ENCODE measurements around the gene BCL2L12. TPM values are rescaled to one million over a fixed set of nuclear protein-coding genes. Genes with fewer than 3 reads are reported as not detected.

BCL2L12 gene
- total RNA-seq, 1 donor from 2014 or later: 66.2 TPM

DNA sequence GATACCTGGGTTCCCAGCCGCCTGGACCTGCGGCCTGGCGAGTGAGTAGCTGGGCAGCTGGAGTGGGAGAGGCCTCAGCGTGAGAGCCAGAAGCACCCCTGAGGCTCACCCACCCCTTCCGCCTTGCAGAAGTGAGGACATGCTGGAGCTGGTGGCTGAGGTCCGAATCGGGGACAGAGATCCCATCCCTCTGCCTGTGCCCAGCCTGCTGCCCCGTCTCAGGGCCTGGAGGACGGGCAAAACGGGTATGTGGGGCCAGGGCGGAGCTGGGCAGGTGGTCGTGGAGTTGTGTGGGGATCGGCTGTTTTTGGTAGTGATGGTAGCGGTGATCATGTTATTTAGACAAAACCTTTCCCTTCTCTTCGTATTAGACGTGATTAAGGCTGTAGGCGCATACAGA, 19.1 kb upstream of the BCL2L12 start:
- peaks cover 22% of the 10 kb centered on the region for H3K4me1 Mint-ChIP-seq (ENCODE audit: low read depth)
- no peak overlapping the region for H3K4me3 Mint-ChIP-seq (ENCODE audit: low read depth)
- no peaks in the 10 kb centered on the region for H3K27me3 Mint-ChIP-seq (ENCODE audit: low read depth)
- H3K9me3 Mint-ChIP-seq: no peaks in the 10 kb centered on the region
- no peak overlapping the region for H3K27ac Mint-ChIP-seq
- intact Hi-C loops (cut with micrococcal nuclease): no loop called here
- DNase-seq (ENCODE audit: low spot score): no peak
- H3K36me3 Mint-ChIP-seq (ENCODE audit: low read depth): peaks cover 47% of the 10 kb centered on the region

DNA sequence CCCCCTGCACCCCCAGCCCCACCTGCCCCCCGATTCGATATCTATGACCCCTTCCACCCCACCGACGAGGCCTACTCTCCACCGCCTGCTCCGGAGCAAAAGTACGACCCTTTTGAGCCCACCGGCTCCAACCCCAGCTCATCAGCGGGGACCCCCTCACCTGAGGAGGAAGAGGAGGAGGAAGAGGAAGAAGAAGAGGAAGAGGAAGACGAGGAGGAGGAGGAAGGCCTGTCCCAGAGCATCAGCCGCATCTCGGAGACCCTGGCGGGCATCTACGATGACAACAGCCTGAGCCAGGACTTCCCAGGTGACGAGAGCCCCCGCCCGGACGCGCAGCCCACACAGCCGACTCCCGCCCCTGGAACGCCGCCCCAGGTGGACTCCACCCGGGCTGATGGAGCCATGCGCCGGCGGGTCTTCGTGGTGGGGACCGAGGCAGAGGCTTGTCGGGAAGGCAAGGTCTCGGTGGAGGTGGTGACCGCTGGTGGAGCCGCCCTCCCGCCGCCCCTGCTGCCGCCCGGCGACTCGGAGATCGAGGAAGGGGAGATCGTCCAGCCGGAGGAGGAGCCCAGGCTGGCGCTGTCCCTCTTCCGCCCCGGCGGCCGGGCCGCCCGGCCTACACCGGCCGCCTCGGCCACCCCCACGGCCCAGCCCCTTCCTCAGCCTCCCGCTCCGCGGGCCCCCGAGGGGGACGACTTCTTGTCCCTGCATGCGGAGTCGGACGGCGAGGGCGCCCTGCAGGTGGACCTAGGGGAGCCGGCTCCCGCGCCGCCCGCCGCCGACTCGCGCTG, 14.5 kb upstream of the BCL2L12 start:
- Mint-ChIP-seq H3K36me3 (ENCODE audit: low read depth) (peaks cover 47% of the 10 kb centered on the region), H3K27ac (no peak overlapping the region), H3K4me1 (ENCODE audit: low read depth) (no peaks in the 10 kb centered on the region), H3K4me3 (ENCODE audit: low read depth) (no peak overlapping the region), H3K27me3 (ENCODE audit: low read depth) (no peaks in the 10 kb centered on the region), H3K9me3 (no peaks in the 10 kb centered on the region)
- intact Hi-C loops (cut with micrococcal nuclease): no loop called here
- no peak for DNase-seq (ENCODE audit: low spot score)

DNA sequence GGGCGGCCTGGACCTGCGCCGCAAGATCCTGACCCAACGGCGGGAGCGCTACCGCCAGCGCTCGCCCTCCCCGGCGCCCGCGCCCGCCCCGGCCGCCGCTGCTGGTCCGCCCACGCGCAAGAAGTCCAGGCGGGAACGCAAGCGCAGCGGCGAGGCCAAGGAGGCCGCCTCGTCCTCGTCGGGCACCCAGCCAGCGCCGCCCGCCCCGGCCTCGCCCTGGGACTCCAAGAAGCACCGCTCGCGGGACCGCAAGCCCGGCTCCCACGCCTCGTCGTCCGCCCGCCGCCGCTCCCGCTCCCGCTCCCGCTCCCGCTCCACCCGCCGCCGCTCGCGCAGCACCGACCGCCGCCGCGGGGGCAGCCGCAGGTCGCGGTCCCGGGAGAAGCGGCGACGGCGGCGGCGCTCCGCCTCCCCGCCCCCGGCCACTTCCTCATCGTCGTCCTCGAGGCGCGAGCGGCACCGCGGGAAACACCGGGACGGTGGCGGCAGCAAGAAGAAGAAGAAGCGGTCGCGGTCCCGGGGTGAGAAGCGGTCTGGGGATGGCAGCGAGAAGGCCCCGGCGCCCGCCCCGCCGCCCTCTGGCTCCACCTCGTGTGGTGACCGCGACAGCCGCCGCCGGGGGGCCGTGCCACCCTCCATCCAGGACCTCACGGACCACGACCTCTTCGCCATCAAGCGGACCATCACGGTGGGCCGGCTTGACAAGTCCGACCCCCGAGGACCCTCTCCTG, 13.7 kb upstream of the BCL2L12 start:
- intact Hi-C loops (cut with micrococcal nuclease): no loop called here
- Mint-ChIP-seq H3K4me1 (ENCODE audit: low read depth) (no peaks in the 10 kb centered on the region), H3K27me3 (ENCODE audit: low read depth) (no peaks in the 10 kb centered on the region), H3K9me3 (no peaks in the 10 kb centered on the region), H3K36me3 (ENCODE audit: low read depth) (peaks cover 47% of the 10 kb centered on the region), H3K27ac (no peak overlapping the region), H3K4me3 (ENCODE audit: low read depth) (no peak overlapping the region)
- DNase-seq (ENCODE audit: low spot score): no peak

DNA sequence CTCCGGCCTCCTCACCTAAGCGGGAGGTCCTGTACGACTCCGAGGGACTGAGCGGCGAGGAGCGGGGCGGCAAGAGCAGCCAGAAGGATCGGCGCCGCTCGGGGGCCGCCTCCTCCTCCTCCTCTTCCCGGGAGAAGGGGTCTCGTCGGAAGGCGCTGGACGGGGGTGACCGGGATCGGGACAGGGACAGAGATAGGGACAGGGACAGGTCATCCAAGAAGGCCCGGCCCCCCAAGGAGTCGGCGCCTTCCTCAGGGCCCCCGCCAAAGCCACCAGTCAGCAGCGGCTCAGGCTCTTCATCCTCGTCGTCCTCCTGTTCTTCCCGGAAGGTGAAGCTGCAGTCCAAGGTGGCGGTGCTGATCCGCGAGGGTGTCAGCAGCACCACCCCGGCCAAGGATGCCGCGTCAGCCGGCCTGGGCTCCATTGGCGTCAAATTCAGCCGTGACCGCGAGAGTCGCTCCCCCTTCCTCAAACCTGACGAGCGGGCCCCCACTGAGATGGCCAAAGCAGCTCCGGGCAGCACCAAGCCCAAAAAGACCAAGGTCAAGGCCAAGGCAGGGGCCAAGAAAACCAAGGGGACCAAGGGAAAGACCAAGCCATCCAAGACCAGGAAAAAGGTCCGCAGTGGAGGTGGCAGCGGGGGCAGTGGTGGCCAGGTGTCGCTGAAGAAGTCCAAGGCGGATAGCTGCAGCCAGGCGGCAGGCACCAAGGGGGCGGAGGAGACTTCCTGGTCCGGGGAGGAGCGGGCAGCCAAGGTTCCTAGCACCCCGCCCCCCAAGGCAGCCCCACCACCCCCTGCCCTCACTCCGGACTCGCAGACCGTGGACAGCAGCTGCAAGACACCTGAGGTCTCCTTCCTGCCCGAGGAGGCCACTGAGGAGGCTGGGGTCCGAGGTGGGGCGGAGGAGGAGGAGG, 12.9 kb upstream of the BCL2L12 start:
- peaks cover 46% of the 10 kb centered on the region for H3K36me3 Mint-ChIP-seq (ENCODE audit: low read depth)
- H3K27ac Mint-ChIP-seq: no peak overlapping the region
- no peaks in the 10 kb centered on the region for H3K27me3 Mint-ChIP-seq (ENCODE audit: low read depth)
- intact Hi-C loops (cut with micrococcal nuclease): no loop called here
- H3K4me1 Mint-ChIP-seq (ENCODE audit: low read depth): no peaks in the 10 kb centered on the region
- no peaks in the 10 kb centered on the region for H3K9me3 Mint-ChIP-seq
- DNase-seq (ENCODE audit: low spot score): no peak
- no peak overlapping the region for H3K4me3 Mint-ChIP-seq (ENCODE audit: low read depth)

DNA sequence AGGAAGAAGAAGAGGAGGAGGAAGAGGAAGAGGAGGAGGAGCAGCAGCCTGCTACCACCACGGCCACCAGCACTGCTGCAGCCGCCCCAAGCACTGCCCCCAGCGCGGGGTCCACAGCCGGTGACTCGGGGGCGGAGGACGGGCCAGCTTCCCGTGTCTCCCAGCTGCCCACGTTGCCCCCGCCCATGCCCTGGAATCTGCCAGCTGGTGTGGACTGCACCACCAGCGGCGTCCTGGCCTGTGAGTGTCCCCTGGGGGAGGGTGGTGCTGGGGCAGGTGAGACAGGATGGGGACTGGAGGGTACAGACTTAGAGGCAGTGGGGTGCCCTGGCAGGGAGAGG, 12.3 kb upstream of the BCL2L12 start:
- Mint-ChIP-seq H3K27me3 (ENCODE audit: low read depth) (no peaks in the 10 kb centered on the region), H3K4me1 (ENCODE audit: low read depth) (no peaks in the 10 kb centered on the region), H3K36me3 (ENCODE audit: low read depth) (peaks cover 47% of the 10 kb centered on the region), H3K27ac (no peak overlapping the region), H3K9me3 (no peaks in the 10 kb centered on the region), H3K4me3 (ENCODE audit: low read depth) (no peak overlapping the region)
- intact Hi-C loops (cut with micrococcal nuclease): no loop called here
- no peak for DNase-seq (ENCODE audit: low spot score)

DNA sequence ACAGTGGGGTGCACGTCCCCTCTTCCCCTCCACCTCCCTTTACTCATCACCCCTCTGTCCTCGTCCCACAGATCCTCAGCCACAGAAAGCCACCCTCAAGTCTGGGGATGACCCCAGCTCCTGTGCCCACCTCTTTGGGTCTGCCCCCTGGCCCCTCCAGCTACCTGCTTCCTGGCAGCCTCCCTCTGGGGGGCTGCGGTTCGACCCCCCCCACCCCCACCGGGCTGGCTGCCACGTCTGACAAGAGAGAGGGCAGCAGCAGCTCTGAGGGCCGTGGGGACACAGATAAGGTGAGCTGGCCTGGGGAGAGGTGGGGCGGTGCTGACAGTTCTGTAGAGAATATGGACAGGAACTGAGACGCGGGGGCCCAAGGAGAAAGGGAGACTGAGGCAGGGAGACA, 11.2 kb upstream of the BCL2L12 start:
- Mint-ChIP-seq H3K4me3 (ENCODE audit: low read depth) (no peak overlapping the region), H3K27me3 (ENCODE audit: low read depth) (no peaks in the 10 kb centered on the region)
- no peak for DNase-seq (ENCODE audit: low spot score)

DNA sequence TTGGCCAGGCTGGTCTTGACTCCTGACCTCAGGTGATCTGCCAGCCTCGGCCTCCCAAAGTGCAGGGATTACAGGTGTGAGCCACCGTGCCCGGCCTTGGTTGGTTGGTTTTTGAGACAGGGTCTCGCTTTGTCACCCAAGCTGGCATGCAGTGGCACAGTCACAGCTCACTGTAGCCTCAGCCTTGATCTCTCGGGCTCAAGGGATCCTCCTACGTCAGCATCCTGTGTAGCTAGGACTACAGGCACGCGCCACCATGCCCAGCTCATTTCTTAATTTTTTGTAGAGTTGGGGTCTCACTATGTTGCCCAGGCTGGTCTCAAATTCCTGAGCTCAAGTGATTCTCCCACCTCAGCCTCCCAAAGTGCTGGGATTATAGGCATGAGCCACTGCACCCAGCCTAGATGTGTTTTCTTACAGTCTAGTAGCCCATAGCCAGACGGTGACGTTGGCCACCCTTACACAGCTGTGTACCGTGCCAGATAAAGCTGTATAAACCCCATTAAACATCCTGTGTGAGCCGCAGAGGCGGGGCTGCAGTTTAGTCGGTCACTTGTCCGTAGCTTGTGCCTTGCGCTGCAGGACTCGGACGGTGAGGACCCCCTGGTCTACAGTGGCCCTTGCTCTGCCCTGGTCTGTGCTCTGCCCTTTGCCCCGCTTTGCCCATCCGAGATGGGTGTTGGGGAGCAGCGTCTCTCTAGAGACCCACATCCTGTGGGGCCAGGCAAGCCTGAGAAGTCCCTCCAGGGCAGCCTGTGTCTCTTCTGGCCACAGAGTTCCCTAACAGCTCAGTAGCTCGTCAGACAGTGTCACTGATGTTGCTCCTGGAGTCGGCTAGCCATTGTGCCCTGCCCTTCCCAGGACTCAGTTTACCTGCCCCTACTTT, 9.9 kb upstream of the BCL2L12 start:
- Mint-ChIP-seq H3K27ac (no peak overlapping the region), H3K27me3 (ENCODE audit: low read depth) (no peaks in the 10 kb centered on the region), H3K9me3 (no peaks in the 10 kb centered on the region), H3K4me1 (ENCODE audit: low read depth) (no peaks in the 10 kb centered on the region), H3K36me3 (ENCODE audit: low read depth) (peaks cover 56% of the 10 kb centered on the region), H3K4me3 (ENCODE audit: low read depth) (no peak overlapping the region)
- DNase-seq (ENCODE audit: low spot score): no peak
- intact Hi-C loops (cut with micrococcal nuclease): no loop called here

More for the DNA sequence above, 11.2 kb upstream of the BCL2L12 start:
- H3K9me3 Mint-ChIP-seq: no peaks in the 10 kb centered on the region
- H3K27ac Mint-ChIP-seq: no peak overlapping the region
- H3K4me1 Mint-ChIP-seq (ENCODE audit: low read depth): no peaks in the 10 kb centered on the region
- H3K36me3 Mint-ChIP-seq (ENCODE audit: low read depth): peaks cover 51% of the 10 kb centered on the region
- intact Hi-C loops (cut with micrococcal nuclease): no loop called here

DNA sequence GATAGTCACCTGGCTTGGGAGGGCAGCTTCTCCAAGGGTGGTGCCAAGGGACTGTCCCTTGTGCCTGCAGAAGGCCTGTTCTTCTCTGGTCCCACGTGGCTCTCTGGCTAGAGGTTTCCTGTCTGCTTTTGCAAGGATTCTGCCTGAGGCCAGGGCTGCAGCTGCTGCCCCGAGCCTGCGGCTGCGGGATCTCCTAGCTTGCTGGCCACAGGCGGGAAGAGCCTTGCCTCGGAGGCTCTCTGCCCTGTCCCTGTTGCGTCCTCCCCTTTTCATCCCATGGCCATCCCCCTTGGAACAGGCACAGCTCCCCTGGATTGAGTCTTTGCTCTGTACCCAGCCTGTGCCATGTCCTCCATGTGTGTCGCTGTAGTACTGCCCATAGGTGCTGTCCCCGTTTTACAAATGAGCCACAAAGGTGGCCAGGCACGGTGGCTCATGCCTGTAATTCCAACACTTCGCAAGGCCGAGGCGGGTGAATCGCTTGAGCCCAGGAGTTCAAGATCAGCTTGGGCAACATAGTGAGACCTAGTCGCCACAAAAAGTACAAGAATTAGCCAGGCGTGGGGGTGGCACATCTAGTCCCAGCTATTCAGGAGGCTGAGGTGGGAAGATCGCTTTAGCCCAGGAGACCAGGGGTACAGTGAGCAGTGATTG, 9.2 kb upstream of the BCL2L12 start:
- H3K27me3 Mint-ChIP-seq (ENCODE audit: low read depth): no peaks in the 10 kb centered on the region
- H3K27ac Mint-ChIP-seq: no peak overlapping the region
- H3K9me3 Mint-ChIP-seq: no peaks in the 10 kb centered on the region
- peaks cover 53% of the 10 kb centered on the region for H3K36me3 Mint-ChIP-seq (ENCODE audit: low read depth)
- DNase-seq (ENCODE audit: low spot score): no peak
- H3K4me1 Mint-ChIP-seq (ENCODE audit: low read depth): no peaks in the 10 kb centered on the region
- intact Hi-C loops (cut with micrococcal nuclease): no loop called here
- no peak overlapping the region for H3K4me3 Mint-ChIP-seq (ENCODE audit: low read depth)

DNA sequence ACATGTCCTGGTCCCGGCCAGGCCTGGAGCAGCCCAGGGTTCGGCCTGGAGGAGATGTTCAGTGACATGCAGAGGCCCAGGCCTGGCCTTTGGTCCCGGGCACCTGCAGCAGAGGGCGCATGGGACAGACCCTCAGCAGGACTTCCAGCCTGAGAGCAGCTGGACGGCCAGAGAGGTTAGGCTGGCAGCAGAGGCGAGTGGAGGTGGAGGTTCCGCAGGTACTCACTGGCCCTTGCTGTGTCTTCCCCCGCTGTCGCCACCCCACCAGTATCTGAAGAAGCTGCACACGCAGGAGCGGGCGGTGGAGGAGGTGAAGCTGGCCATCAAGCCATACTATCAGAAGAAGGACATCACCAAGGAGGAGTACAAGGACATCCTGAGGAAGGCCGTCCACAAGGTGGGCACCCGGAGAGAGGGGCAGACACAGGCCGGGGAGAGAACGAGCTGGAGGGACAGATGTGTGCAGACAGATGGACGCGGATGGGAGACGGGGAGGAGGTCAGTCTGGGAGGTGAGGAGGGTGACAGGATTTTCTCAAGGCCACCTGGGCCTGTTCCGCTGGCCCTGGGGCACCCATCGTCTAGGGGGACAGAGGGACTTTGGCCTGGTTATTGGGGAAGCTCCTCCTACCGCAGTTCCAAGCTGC, 8.1 kb upstream of the BCL2L12 start:
- Mint-ChIP-seq H3K36me3 (ENCODE audit: low read depth) (peaks cover 63% of the 10 kb centered on the region), H3K9me3 (no peaks in the 10 kb centered on the region), H3K27ac (no peak overlapping the region), H3K27me3 (ENCODE audit: low read depth) (no peaks in the 10 kb centered on the region), H3K4me1 (ENCODE audit: low read depth) (peaks cover 1% of the 10 kb centered on the region), H3K4me3 (ENCODE audit: low read depth) (no peak overlapping the region)
- intact Hi-C loops (cut with micrococcal nuclease): no loop called here
- DNase-seq (ENCODE audit: low spot score): no peak

DNA sequence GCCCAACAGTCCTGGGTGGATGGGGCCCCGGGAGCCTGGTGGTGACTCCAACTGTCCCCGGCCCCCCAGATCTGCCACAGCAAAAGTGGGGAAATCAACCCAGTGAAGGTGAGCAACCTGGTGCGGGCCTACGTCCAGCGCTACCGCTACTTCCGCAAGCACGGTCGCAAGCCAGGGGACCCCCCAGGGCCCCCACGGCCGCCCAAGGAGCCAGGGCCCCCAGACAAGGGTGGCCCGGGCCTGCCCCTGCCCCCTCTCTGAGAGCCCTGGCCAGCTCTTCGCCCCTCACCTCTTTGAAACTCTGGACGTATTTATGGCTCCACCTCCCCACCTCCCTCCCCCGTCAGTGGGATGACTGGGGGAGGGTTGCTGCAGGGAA, 7.6 kb upstream of the BCL2L12 start:
- H3K9me3 Mint-ChIP-seq: no peaks in the 10 kb centered on the region
- H3K27me3 Mint-ChIP-seq (ENCODE audit: low read depth): no peaks in the 10 kb centered on the region
- H3K4me1 Mint-ChIP-seq (ENCODE audit: low read depth): peaks cover 6% of the 10 kb centered on the region
- no peak overlapping the region for H3K27ac Mint-ChIP-seq
- peaks cover 65% of the 10 kb centered on the region for H3K36me3 Mint-ChIP-seq (ENCODE audit: low read depth)
- intact Hi-C loops (cut with micrococcal nuclease): no loop called here
- no peak overlapping the region for H3K4me3 Mint-ChIP-seq (ENCODE audit: low read depth)
- DNase-seq (ENCODE audit: low spot score): no peak

DNA sequence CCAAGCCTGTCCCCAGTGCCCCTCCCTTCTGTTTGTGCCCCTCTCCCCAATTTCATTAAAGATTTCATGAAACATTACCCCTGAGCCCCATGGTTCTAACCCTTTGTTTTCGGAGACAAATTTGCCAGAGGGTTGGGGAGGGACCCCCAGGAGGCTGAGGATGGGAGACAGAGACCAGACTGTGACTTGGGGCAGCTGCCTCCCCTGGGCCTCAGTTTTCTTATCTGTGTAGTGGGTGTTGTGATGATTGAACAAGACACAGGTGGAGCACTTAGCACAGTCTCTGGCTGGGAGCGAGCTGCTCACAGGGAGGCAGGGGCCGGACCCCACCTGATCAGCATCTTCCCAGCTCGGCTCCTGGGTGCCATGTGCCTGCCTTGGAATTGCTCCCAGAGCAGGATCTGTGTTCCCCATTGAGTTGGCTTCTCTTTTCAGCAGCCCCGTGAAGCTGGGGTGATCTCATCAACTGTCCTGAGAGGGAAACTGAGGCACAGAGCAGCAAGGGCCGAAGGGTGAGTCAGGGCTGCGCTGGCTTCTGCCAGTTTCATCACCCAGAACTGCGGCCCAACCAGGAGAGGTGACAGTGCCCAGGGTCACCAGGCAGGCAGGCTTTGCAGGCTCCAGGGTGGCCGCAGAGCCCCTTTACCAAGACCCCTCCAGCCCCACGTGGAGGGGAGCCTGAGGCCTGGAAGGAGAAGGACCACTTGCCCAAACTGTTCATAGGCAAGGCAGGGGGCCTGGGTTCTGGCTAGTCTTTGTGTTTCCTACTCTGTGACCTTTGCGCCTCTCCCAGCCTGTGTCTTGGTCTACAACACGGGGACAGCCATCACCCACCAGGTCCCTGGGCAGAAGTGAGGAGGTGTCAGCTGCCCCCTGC, 6.9 kb upstream of the BCL2L12 start:
- no peak for DNase-seq (ENCODE audit: low spot score)
- peaks cover 63% of the 10 kb centered on the region for H3K36me3 Mint-ChIP-seq (ENCODE audit: low read depth)
- H3K4me1 Mint-ChIP-seq (ENCODE audit: low read depth): peaks cover 6% of the 10 kb centered on the region
- H3K27me3 Mint-ChIP-seq (ENCODE audit: low read depth): no peaks in the 10 kb centered on the region
- intact Hi-C loops (cut with micrococcal nuclease): no loop called here
- no peak overlapping the region for H3K27ac Mint-ChIP-seq
- H3K9me3 Mint-ChIP-seq: no peaks in the 10 kb centered on the region
- no peak overlapping the region for H3K4me3 Mint-ChIP-seq (ENCODE audit: low read depth)

Measured in activated T-helper 2 cell treated with anti-CD3 and anti-CD28 coated beads, Interferon-gamma antibody, Interleukin-2, Interleukin-4, amounts not matched to agents 10 μg/mL and 5 μg/mL and 100 μg/mL, durations not matched to agents 14 hours and 24 hours and 36 hours (primary cell).